Stimulated activated CD4-positive, alpha-beta T cell treated with anti-CD3 and anti-CD28 coated beads, Interleukin-15, amount 100 ng/mL, for 48 hours (primary cell): ENCODE results near the gene PRSS33.

ENCODE experiments used
- DNase-seq, 2 donors: peaks; one replicate each; pipeline ENCODE4 v3.0.0-alpha.2; 2020; ENCODE audit warnings: low read depth in 2 of 2

Gene PRSS33

GRCh38 chr16:2741168-2741567, 46.2 kb downstream of the PRSS33 start:
- DNase-seq = no peak

- no peak for DNase-seq
Observed at GRCh38 chr16:2740476-2740875, 46.9 kb downstream of the PRSS33 start.

GRCh38 chr16:2739625-2740430, 47.5 kb downstream of the PRSS33 start:
- no peak for DNase-seq

- no peak for DNase-seq
Observed at GRCh38 chr16:2738615-2739014, 48.7 kb downstream of the PRSS33 start.

GRCh38 chr16:2737895-2738418, 49.4 kb downstream of the PRSS33 start:
- DNase-seq = no peak

- DNase-seq = no peak
Observed at GRCh38 chr16:2737238-2737605, 50.1 kb downstream of the PRSS33 start.

- DNase-seq = no peak
Observed at GRCh38 chr16:2736476-2737237, 50.7 kb downstream of the PRSS33 start.

- DNase-seq = no peak
Observed at GRCh38 chr16:2734844-2735515, 52.4 kb downstream of the PRSS33 start.
